ENCODE measurements around the gene MALSU1.

GRCh38 chr7:23298885-23299769 lies at the start of gene MALSU1:
- peak in 1 of 4 experiments; percentile 8 for TF ChIP-seq CTCF (IDR thresholded peaks at IDR 0.05)
- TF ChIP-seq POLR2A (IDR thresholded peaks at IDR 0.05): peak; percentile 79 to 83
- peak; percentile 97 for TF ChIP-seq POLR2AphosphoS5 (IDR thresholded peaks at IDR 0.05)
- TF ChIP-seq EP300 (IDR thresholded peaks at IDR 0.05): no peak

Measured in gastroesophageal sphincter (tissue), 3 donors.